ENCODE data around the gene FAAP20.

DNA sequence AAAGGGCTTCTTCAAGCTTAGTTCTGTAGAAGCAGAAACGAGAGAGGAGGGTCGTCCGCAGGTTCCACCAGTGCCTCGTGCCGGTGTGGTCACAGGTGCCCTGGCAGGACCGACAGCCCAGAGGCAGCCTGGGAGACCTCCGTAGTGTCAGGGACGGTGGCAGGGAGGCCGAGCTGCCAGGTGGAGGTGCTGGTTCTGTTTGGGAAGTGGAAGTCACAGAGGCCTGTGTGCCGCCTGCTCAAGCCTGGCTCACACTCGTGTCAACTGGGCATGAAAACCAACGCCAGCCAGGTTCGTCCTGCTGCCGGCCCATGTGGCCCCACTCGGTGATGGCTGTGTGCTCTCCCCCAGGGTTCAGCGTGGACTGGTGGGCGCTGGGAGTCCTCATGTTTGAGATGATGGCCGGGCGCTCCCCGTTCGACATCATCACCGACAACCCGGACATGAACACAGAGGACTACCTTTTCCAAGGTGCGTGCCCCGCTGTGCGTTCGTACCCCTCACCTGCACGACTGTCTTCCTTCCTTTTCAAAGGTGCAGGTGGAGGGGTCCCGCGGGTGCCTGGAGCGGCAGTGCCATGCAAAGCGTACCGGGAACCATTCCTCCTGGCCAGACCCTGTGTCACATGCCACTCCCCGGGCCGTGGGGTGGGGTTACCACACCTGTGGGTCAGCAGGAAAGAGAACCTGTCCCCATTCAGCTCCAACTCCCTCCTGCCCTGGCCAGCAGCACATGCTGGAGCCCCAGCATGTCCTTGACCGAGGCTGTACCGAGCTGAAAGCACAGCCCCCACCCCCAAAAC, 20.8 kb downstream of the FAAP20 start:
- TF ChIP-seq, protein P1, sequence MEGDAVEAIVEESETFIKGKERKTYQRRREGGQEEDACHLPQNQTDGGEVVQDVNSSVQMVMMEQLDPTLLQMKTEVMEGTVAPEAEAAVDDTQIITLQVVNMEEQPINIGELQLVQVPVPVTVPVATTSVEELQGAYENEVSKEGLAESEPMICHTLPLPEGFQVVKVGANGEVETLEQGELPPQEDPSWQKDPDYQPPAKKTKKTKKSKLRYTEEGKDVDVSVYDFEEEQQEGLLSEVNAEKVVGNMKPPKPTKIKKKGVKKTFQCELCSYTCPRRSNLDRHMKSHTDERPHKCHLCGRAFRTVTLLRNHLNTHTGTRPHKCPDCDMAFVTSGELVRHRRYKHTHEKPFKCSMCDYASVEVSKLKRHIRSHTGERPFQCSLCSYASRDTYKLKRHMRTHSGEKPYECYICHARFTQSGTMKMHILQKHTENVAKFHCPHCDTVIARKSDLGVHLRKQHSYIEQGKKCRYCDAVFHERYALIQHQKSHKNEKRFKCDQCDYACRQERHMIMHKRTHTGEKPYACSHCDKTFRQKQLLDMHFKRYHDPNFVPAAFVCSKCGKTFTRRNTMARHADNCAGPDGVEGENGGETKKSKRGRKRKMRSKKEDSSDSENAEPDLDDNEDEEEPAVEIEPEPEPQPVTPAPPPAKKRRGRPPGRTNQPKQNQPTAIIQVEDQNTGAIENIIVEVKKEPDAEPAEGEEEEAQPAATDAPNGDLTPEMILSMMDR (IDR thresholded peaks at IDR 0.05; ENCODE audit: borderline replicate concordance, extremely low read depth, low read length, poor library complexity, severe bottlenecking): no peak
- TF ChIP-seq EZH2 (IDR thresholded peaks at IDR 0.05; ENCODE audit: borderline replicate concordance, low read depth, low read length, severe bottlenecking): no peak

Data from DND-41 (cell line).